Measurements from ENCODE around the gene HOMEZ.

The HOMEZ gene

GRCh38 chr14:23307687-23308644, 22.0 kb upstream of the HOMEZ start:
- DNase-seq (ENCODE audit: low spot score): peak; percentile 54

GRCh38 chr14:23307146-23307530, 21.2 kb upstream of the HOMEZ start:
- DNase-seq (ENCODE audit: low spot score): no peak

GRCh38 chr14:23306412-23307145, 20.6 kb upstream of the HOMEZ start, which contains the start of gene BCL2L2:
BCL2L2 (plus strand) TSS chr14:23306833; CDS start chr14:23307768, 935 bp downstream.
- peak; percentile 91 for DNase-seq (ENCODE audit: low spot score)

GRCh38 chr14:23302290-23303225, 16.6 kb upstream of the HOMEZ start, which contains the start of gene PPP1R3E:
PPP1R3E (minus strand) TSS chr14:23302859; CDS start chr14:23302576, 283 bp downstream.
- peak; percentile 82 for DNase-seq (ENCODE audit: low spot score)

- no peak for DNase-seq (ENCODE audit: low spot score)
Observed at GRCh38 chr14:23301969-23302289, 16.0 kb upstream of the HOMEZ start.

- DNase-seq (ENCODE audit: low spot score): peak; percentile 99
Observed at GRCh38 chr14:23301288-23301968, 15.5 kb upstream of the HOMEZ start.

GRCh38 chr14:23300687-23301223, 14.8 kb upstream of the HOMEZ start:
- DNase-seq (ENCODE audit: low spot score): peak; percentile 67

GRCh38 chr14:23299986-23300686, 14.2 kb upstream of the HOMEZ start:
- peak; percentile 34 for DNase-seq (ENCODE audit: low spot score)

- peak; percentile 50 for DNase-seq (ENCODE audit: low spot score)
Observed at GRCh38 chr14:23299211-23299957, 13.5 kb upstream of the HOMEZ start.

- DNase-seq (ENCODE audit: low spot score): no peak
Observed at GRCh38 chr14:23297611-23298277, 11.8 kb upstream of the HOMEZ start.

GRCh38 chr14:23297096-23297495, 11.2 kb upstream of the HOMEZ start:
- no peak for DNase-seq (ENCODE audit: low spot score)

- no peak for DNase-seq (ENCODE audit: low spot score)
Observed at GRCh38 chr14:23296012-23296777, 10.3 kb upstream of the HOMEZ start.

GRCh38 chr14:23294734-23295561, 9.0 kb upstream of the HOMEZ start:
- peak; percentile 57 for DNase-seq (ENCODE audit: low spot score)

GRCh38 chr14:23286902-23287479, 1.1 kb upstream of the HOMEZ start:
- DNase-seq (ENCODE audit: low spot score): no peak

GRCh38 chr14:23285530-23286019, 357 bp downstream of the HOMEZ start:
- no peak for DNase-seq (ENCODE audit: low spot score)

GRCh38 chr14:23284654-23285529, 1.0 kb downstream of the HOMEZ start:
- DNase-seq (ENCODE audit: low spot score): no peak

All from kidney tubule cell (primary cell).